Endothelial cell of umbilical vein (primary cell): Measurements from ENCODE around the gene FTO. TPM values are rescaled to one million over a fixed set of nuclear protein-coding genes. Genes with fewer than 3 reads are reported as not detected.

Source experiments
- BruUV-seq: library from RNA; stranded (reverse); fragments of 400-500 nt; replicated peaks from 2 replicates; lab custom pipeline; 2021; lab: Mats Ljungman, UMichigan
- CTCF ChIA-PET: fragments of 300-600, 350-600 bp; sonication (Branson Sonifier 250); formaldehyde crosslinking; loops from one replicate; lab custom pipeline; 2021; ENCODE audit warnings: antibody characterized with exemption, inconsistent platforms; lab: Charles Lee
- POLR2A ChIA-PET: fragments of 300-600, 350-600 bp; sonication (Branson Sonifier 250); formaldehyde crosslinking; loops from one replicate; lab custom pipeline; 2021; ENCODE audit warnings: antibody characterized with exemption, inconsistent platforms; lab: Charles Lee
- DNase-seq: peaks from one replicate; pipeline ENCODE4 v3.0.0-alpha.2; 2011; ENCODE audit warnings: low read depth, low spot score
- FAIRE-seq: peaks from 2 replicates; lab custom pipeline; 2011; peaks lifted over from hg19 to GRCh38; lab: Jason Lieb, UNC
- H2AFZ ChIP-seq: 2 replicates; pipeline ENCODE4 v1.6.0; 2012; ENCODE audit warnings: low read depth, low read length, control low read depth, inconsistent platforms
- H3K27ac ChIP-seq: 2 replicates; pipeline ENCODE4 v1.5.1; 2011; ENCODE audit warnings: low read depth, mild to moderate bottlenecking, control low read depth, low read length, moderate library complexity; ENCODE audit not compliant: insufficient read depth
- H3K27me3 ChIP-seq, 2 experiments: 2 replicates each; pipeline versions ENCODE4 v1.6.0 to v1.6.1; 2011; ENCODE audit warnings: low read length in 2 of 2, mixed read lengths in 1 of 2; ENCODE audit not compliant: control insufficient read depth in 2 of 2, insufficient read depth in 2 of 2
- H3K36me3 ChIP-seq, 2 experiments: 2 replicates in 1 of 2; 3 replicates in 1 of 2; pipeline ENCODE4 v1.5.1; 2011; ENCODE audit warnings: low read length in 2 of 2, mild to moderate bottlenecking in 1 of 2, moderate library complexity in 1 of 2; ENCODE audit not compliant: control insufficient read depth in 2 of 2, insufficient read depth in 2 of 2; ENCODE audit errors: extremely low read depth in 1 of 2
- H3K4me1 ChIP-seq: 3 replicates; pipeline ENCODE4 v1.5.1; 2011; ENCODE audit warnings: mild to moderate bottlenecking, low read length; ENCODE audit not compliant: control insufficient read depth, insufficient read depth; ENCODE audit errors: extremely low read depth
- H3K4me2 ChIP-seq: 2 replicates; pipeline ENCODE4 v1.6.1; 2011; ENCODE audit warnings: low read length, control low read depth, mixed read lengths; ENCODE audit not compliant: insufficient read depth
- H3K4me3 ChIP-seq, 3 experiments: fragments of 200-600 bp in 1 of 3; sonication (generic), shearing (Covaris generic) in 1 of 3; replicated peaks in 1 of 3; 2 replicates each; pipeline ENCODE4 v1.5.1; 2011 to 2016; ENCODE audit warnings: control low read depth in 3 of 3, low read length in 3 of 3, mild to moderate bottlenecking in 2 of 3, inconsistent platforms in 1 of 3, low read depth in 1 of 3, moderate library complexity in 1 of 3; ENCODE audit not compliant: insufficient read depth in 1 of 3
- H3K79me2 ChIP-seq: 2 replicates; pipeline ENCODE4 v1.6.0; 2012; ENCODE audit warnings: low read length, inconsistent platforms; ENCODE audit not compliant: control insufficient read depth, insufficient read depth
- H3K9ac ChIP-seq: replicated peaks from 2 replicates; pipeline ENCODE3; 2011; ENCODE audit warnings: low read length, control low read depth; ENCODE audit not compliant: insufficient read depth; ENCODE audit errors: extremely low read depth
- H3K9me1 ChIP-seq: replicated peaks from 3 replicates; pipeline ENCODE4 v1.6.0; 2011; ENCODE audit warnings: mild to moderate bottlenecking, low read length; ENCODE audit not compliant: control insufficient read depth, insufficient read depth; ENCODE audit errors: extremely low read depth
- H3K9me3 ChIP-seq: replicated peaks from 2 replicates; pipeline ENCODE4 v1.5.1; 2012; ENCODE audit warnings: low read length, inconsistent platforms; ENCODE audit not compliant: control insufficient read depth, insufficient read depth
- H4K20me1 ChIP-seq: replicated peaks from 2 replicates; pipeline ENCODE3; 2011; ENCODE audit warnings: mild to moderate bottlenecking, low read length; ENCODE audit not compliant: control insufficient read depth, insufficient read depth; ENCODE audit errors: extremely low read depth
- CTCF ChIP-seq, 2 donors: IDR thresholded peaks; 1 replicate in 1 of 2; 2 replicates in 1 of 2; pipeline ENCODE4 v1.5.1; 2011; ENCODE audit warnings: low read length in 2 of 2, mild to moderate bottlenecking in 2 of 2, moderate library complexity in 2 of 2, control low read depth in 1 of 2, inconsistent platforms in 1 of 2, low read depth in 1 of 2; ENCODE audit not compliant: insufficient read depth in 1 of 2; ENCODE audit errors: extremely low read depth in 1 of 2
- EZH2 ChIP-seq: IDR thresholded peaks from 2 replicates; pipeline ENCODE4 v1.6.1; 2012; ENCODE audit warnings: borderline replicate concordance, low read depth, mild to moderate bottlenecking, moderate library complexity, low read length, inconsistent platforms; ENCODE audit not compliant: severe bottlenecking
- FOS ChIP-seq: IDR thresholded peaks from 2 replicates; pipeline ENCODE4 v1.6.1; 2011; ENCODE audit warnings: mild to moderate bottlenecking, low read length, moderate library complexity, borderline replicate concordance; ENCODE audit not compliant: insufficient read depth
- GATA2 ChIP-seq: IDR thresholded peaks from 2 replicates; pipeline ENCODE4 v1.7.0; 2011; ENCODE audit warnings: low read depth, mild to moderate bottlenecking, moderate library complexity, mixed read lengths, low read length; ENCODE audit not compliant: insufficient read length, insufficient read depth
- JUN ChIP-seq: IDR thresholded peaks from 2 replicates; pipeline ENCODE4 v1.6.1; 2011; ENCODE audit warnings: borderline replicate concordance, low read depth; ENCODE audit not compliant: insufficient read length, insufficient read depth
- MAX ChIP-seq: IDR thresholded peaks from 2 replicates; pipeline ENCODE4 v1.6.1; 2011; ENCODE audit not compliant: insufficient read depth, insufficient read length
- MYC ChIP-seq: IDR thresholded peaks from one replicate; pipeline ENCODE4 v1.6.1; 2011; ENCODE audit warnings: mild to moderate bottlenecking, low read depth, low read length
- POLR2A ChIP-seq: IDR thresholded peaks from 2 replicates; pipeline ENCODE4 v1.6.1; 2012; ENCODE audit warnings: low read depth, mild to moderate bottlenecking, control low read depth, low read length
- POLR2AphosphoS5 ChIP-seq: IDR thresholded peaks from 2 replicates; pipeline ENCODE4 v1.6.1; 2012; ENCODE audit warnings: low read depth, mild to moderate bottlenecking, control low read depth, low read length, moderate library complexity; ENCODE audit not compliant: insufficient read depth
- dilution Hi-C: fragments of 300-500 bp; cut with MboI; formaldehyde crosslinking; loops from one replicate; pipeline ENCODE4 v1.15.0; 2019; ENCODE audit warnings: low sequenced_read_pairs; ENCODE audit not compliant: extremely low pct_ligation_motif_present
- intact Hi-C: fragments of 100-400 bp; cut with micrococcal nuclease; formaldehyde crosslinking; loops from one replicate; pipeline ENCODE4 v1.10.0; 2022
- polyA plus RNA-seq, 4 experiments: library from polyadenylated mRNA; depleted of rRNA in 3 of 4; stranded (reverse) in 3 of 4; unstranded in 1 of 4; fragments of >200 nt; gene quantifications; 2 replicates each; pipeline versions ENCODE4 v1.2.1 to v1.2.3, GENCODE V29; 2011 to 2012; ENCODE audit warnings: missing spikeins in 1 of 4
- total RNA-seq: library from RNA; stranded (reverse); gene quantifications from 2 replicates; pipeline ENCODE4 v1.2.3, GENCODE V29; 2021

FTO gene
- total and polyA plus RNA-seq, 2 donors (not counting 3 experiments of a cell fraction or from before 2014, with no cell fraction given): 48.6 to 87.1 TPM

GRCh38 chr16:53664724-53665345, 39.1 kb upstream of the FTO start:
- H3K9ac ChIP-seq: no peak overlapping the region
- dilution Hi-C loops: no loop called here
- H3K27ac ChIP-seq: no peak overlapping the region
- no peaks in the 10 kb centered on the region for H3K9me3 ChIP-seq
- no peaks in the 10 kb centered on the region for H4K20me1 ChIP-seq
- no peak overlapping the region for H3K4me3 ChIP-seq
- no peak overlapping the region for H3K4me2 ChIP-seq
- no peak for FAIRE-seq
- H3K9me1 ChIP-seq: peaks cover 2% of the 10 kb centered on the region
- no peaks in the 10 kb centered on the region for H3K79me2 ChIP-seq
- no TSS peak for BruUV-seq
- H3K27me3 ChIP-seq: no peaks in the 10 kb centered on the region
- H2AFZ ChIP-seq: no peak overlapping the region
- CTCF ChIA-PET: interaction anchor here (0.6 kb wide), 1 partner anchor 78 kb away, joined by 3 read pairs; no protein-coding TSS in a partner anchor
- intact Hi-C loops: no loop called here
- POLR2A ChIA-PET: no interaction called here
- no peak for TF ChIP-seq EZH2
- TF ChIP-seq CTCF (IDR thresholded peaks at IDR 0.05; ENCODE audit: extremely low read depth in 1 of 2, insufficient read depth in 1 of 2, low read depth in 1 of 2, low read length in 2 of 2): no peak
- no peak for TF ChIP-seq POLR2A
- no peak for TF ChIP-seq MAX
- no peak for TF ChIP-seq JUN
- TF ChIP-seq FOS: no peak
- TF ChIP-seq POLR2AphosphoS5: no peak
- TF ChIP-seq MYC: no peak
- TF ChIP-seq GATA2: no peak
- no peaks in the 10 kb centered on the region for H3K36me3 ChIP-seq
- H3K4me1 ChIP-seq: no peaks in the 10 kb centered on the region
- no peak for DNase-seq
